HUES6 (cell line): Measurements from ENCODE around the gene PXDN.

Experiments
- H3K27ac ChIP-seq: 2 replicates; pipeline ENCODE4 v1.7.0; 2013; ENCODE audit warnings: low read depth, mild to moderate bottlenecking, low read length, inconsistent platforms
- H3K27me3 ChIP-seq: 2 replicates; pipeline ENCODE4 v1.6.1; 2013; ENCODE audit warnings: low read length; ENCODE audit not compliant: control insufficient read depth, insufficient read depth
- H3K36me3 ChIP-seq: 2 replicates; pipeline ENCODE4 v1.6.1; 2013; ENCODE audit warnings: low read length; ENCODE audit not compliant: control insufficient read depth, insufficient read depth
- H3K4me1 ChIP-seq: 2 replicates; pipeline ENCODE4 v1.6.1; 2013; ENCODE audit warnings: low read length; ENCODE audit not compliant: control insufficient read depth, insufficient read depth
- H3K4me3 ChIP-seq: 2 replicates; pipeline ENCODE4 v1.5.1; 2013; ENCODE audit warnings: low read depth, low read length
- H3K9ac ChIP-seq: one replicate; pipeline ENCODE4 v1.6.1; 2013; ENCODE audit warnings: mild to moderate bottlenecking, low read length
- H3K9me3 ChIP-seq: 2 replicates; pipeline ENCODE4 v1.6.1; 2013; ENCODE audit warnings: low read depth, low read length; ENCODE audit not compliant: control insufficient read depth, insufficient read depth

The PXDN gene

GRCh38 chr2:1585635-1586034, 158.7 kb downstream of the PXDN start:
- H3K9ac ChIP-seq, result no peak overlapping the region
- H3K27ac ChIP-seq, result no peak overlapping the region
- no peak overlapping the region for H3K4me3 ChIP-seq
- H3K27me3 ChIP-seq, result no peaks in the 10 kb centered on the region
- H3K4me1 ChIP-seq, result peaks cover under 1% of the 10 kb centered on the region; the same call in 1 of the 2 replicates
- H3K9me3 ChIP-seq, result 0 out of 2 replicates have a peak, but pooled peaks cover 2% of the 10 kb centered on the region
- no peaks in the 10 kb centered on the region for H3K36me3 ChIP-seq

DNA sequence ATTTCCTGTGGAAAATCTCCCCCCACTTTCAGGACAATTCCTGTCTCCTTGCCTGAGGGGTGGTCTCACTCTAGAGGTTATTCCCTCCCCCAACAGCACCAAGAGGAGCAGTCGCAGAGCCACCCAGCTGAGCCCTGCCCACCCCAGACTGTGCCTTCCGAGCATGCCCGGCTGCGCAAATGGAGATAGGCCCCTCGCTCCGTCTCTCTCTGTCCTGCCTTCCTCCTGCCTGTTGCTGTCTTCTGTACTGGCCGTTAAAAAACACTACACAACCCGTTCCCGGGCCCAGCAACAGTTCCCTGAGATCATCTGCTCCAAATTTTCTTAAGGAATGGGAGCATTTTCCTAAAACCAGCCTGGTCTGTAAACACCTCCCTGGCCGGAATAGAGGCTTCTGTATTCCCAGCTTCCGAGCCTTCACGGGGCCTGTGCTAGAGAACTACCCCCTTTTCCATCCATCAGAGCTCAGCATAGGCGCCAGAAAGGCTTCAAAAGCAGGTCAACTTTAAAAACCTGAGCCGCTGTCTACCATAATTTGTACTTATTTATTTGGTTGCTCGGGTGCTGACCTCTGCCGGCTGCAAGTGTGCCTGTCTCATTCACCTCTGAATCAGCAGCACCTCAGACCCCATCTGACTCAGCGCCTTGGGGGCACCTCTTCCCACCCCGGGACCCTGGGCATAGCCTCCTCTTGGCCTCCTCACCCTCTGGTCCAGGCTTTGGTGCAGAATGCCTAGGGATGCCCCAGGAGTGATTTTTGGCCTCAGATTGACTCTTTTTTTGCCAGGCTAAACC, 159.4 kb downstream of the PXDN start:
- H3K4me1 ChIP-seq, result no peaks in the 10 kb centered on the region; the same call in 1 of the 2 replicates
- 0 out of 2 replicates have a peak, but pooled peaks cover 2% of the 10 kb centered on the region for H3K9me3 ChIP-seq
- H3K9ac ChIP-seq, result no peak overlapping the region
- H3K27ac ChIP-seq, result no peak overlapping the region
- H3K36me3 ChIP-seq, result no peaks in the 10 kb centered on the region
- no peak overlapping the region for H3K4me3 ChIP-seq
- H3K27me3 ChIP-seq, result no peaks in the 10 kb centered on the region

DNA sequence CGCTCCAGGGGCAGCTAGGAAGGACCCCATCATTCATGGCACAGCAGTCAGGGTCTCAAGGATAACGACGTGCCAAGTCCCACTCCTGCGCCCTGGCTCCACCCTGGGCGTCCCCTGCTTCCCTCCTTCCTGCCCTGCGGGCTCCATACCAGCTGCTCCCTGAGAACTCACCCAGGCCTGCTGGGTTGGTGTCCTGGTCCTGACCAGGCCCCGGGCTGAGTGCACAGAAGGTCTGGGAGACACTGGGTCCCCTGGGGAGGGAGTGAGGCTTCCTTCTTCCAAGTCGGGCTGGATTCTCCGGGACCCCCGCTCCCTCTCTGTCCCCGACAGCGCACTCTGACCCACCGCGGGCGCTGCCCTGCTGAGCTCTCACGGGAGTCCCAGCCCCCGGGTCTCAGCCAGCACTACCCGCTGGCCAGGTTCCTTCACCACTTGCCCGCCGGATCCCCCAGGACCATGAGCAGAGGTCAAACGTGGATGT, 160.2 kb downstream of the PXDN start:
- no peaks in the 10 kb centered on the region for H3K27me3 ChIP-seq
- no peak overlapping the region for H3K4me3 ChIP-seq
- no peak overlapping the region for H3K9ac ChIP-seq
- H3K36me3 ChIP-seq, result no peaks in the 10 kb centered on the region
- H3K27ac ChIP-seq, result no peak overlapping the region
- H3K9me3 ChIP-seq, result 0 out of 2 replicates have a peak, but pooled peaks cover 2% of the 10 kb centered on the region
- peaks cover 2% of the 10 kb centered on the region; the same call in 1 of the 2 replicates for H3K4me1 ChIP-seq

- H3K4me1 ChIP-seq, result peaks cover 2% of the 10 kb centered on the region; the same call in 1 of the 2 replicates
- no peak overlapping the region for H3K4me3 ChIP-seq
- H3K27me3 ChIP-seq, result no peaks in the 10 kb centered on the region
- H3K27ac ChIP-seq, result no peak overlapping the region
- H3K9ac ChIP-seq, result no peak overlapping the region
- 0 out of 2 replicates have a peak, but pooled peaks cover 2% of the 10 kb centered on the region for H3K9me3 ChIP-seq
- H3K36me3 ChIP-seq, result no peaks in the 10 kb centered on the region
These were observed 161.4 kb downstream of the PXDN start for GRCh38 chr2:1582891-1583341.

GRCh38 chr2:1581965-1582625, 162.2 kb downstream of the PXDN start:
- Histone ChIP-seq H3K27me3 (no peaks in the 10 kb centered on the region), H3K9me3 (0 out of 2 replicates have a peak, but pooled peaks cover 2% of the 10 kb centered on the region), H3K9ac (no peak overlapping the region), H3K4me1 (peaks cover 2% of the 10 kb centered on the region; the same call in 1 of the 2 replicates), H3K4me3 (no peak overlapping the region), H3K27ac (no peak overlapping the region), H3K36me3 (no peaks in the 10 kb centered on the region)
